KOPT-K1 (cell line): ENCODE results near the gene OLFML2B.
"Not testable (repeated sequence)": the region's sequence is repeated elsewhere in the genome, so short reads cannot be mapped to it uniquely, and the experiment has no call there.

Experiments
- H3K27ac ChIP-seq: fragments of 200-600 bp; sonication (generic); 2 replicates; pipeline ENCODE4 v1.5.1; 2016; ENCODE audit warnings: antibody characterized with exemption, mild to moderate bottlenecking, low read depth, low read length; ENCODE audit not compliant: poor library complexity, severe bottlenecking
- H3K36me3 ChIP-seq: fragments of 200-600 bp; sonication (generic); 2 replicates; pipeline ENCODE4 v1.5.1; 2017; ENCODE audit warnings: antibody characterized with exemption, mild to moderate bottlenecking, low read length, moderate library complexity; ENCODE audit not compliant: insufficient read depth
- H3K9me3 ChIP-seq: fragments of 200-600 bp; sonication (generic); 2 replicates; pipeline ENCODE4 v1.5.1; 2017; ENCODE audit warnings: antibody characterized with exemption, low read length, mild to moderate bottlenecking; ENCODE audit not compliant: insufficient read depth, poor library complexity, severe bottlenecking

The OLFML2B gene

DNA sequence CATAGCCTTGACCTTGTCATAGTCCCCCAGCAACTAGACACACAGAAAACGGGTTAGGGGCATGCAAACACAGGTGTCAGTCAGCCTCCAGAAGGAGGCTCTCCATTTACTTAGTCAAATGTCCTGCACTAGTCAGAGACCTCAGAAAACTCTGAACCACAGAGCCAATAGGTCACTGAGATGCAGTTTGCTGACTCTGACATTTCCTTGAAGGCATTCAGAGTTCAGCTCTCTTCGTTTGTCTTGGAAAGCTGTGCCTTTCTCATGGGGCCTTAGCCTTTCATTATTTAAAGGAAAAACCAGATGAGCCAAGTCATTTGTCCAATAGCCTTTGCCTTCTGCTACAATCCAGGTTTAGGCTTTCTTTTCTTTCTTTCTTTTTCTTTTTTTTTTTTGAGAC lies 3.5 kb downstream of the OLFML2B start:
- Histone ChIP-seq H3K9me3 (no peaks in the 10 kb centered on the region), H3K36me3 (no peaks in the 10 kb centered on the region)

DNA sequence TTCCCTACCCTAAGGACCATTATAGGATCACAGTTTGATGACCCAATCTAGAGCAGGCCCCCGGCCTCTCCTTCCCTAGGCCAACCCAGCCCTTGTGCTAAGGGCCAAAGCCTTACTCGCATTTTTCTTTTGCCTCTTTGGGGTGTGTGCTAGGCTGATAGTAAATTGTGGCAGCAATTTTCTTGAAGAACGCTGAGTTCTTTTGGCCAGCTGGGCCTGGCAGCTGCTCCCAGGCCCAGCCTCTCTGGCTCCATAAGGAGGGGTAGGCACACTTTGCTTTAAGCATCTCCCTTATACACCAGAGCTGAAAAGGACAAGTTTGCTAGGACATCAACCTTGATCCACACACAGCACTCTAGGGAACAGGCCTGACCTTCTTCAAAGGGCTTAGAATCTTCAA lies 4.2 kb downstream of the OLFML2B start:
- Histone ChIP-seq H3K27ac (no peak overlapping the region), H3K9me3 (peaks cover 2% of the 10 kb centered on the region), H3K36me3 (no peaks in the 10 kb centered on the region)

More for the DNA sequence above, 3.5 kb downstream of the OLFML2B start:
- no peak overlapping the region for H3K27ac ChIP-seq

DNA sequence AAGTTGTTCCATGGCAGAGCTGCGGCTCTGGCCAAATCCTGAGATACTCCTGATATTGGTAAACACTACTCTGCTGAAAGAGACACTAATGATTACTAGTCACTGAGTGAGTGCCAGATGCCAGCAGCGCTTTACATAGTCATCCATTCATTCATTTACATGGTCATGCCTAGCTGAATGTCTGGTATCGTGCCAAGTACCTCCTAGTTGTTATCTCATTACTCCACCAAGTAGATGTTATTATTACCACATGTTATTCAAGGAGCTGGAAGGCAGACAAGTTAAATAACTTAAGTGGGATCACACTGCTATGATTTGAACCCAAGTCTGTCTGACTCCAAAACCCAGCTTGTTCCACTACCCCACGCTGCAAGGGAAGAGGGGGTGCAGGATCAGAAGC lies 4.7 kb downstream of the OLFML2B start:
- H3K36me3 ChIP-seq: no peaks in the 10 kb centered on the region
- H3K27ac ChIP-seq: no peak overlapping the region
- peaks cover 6% of the 10 kb centered on the region for H3K9me3 ChIP-seq

GRCh38 chr1:162018418-162018817 lies 5.3 kb downstream of the OLFML2B start:
- peaks cover 8% of the 10 kb centered on the region for H3K9me3 ChIP-seq
- H3K27ac ChIP-seq: no peak overlapping the region
- H3K36me3 ChIP-seq: no peaks in the 10 kb centered on the region

- not testable (repeated sequence) for H3K36me3 ChIP-seq, H3K27ac ChIP-seq
- H3K9me3 ChIP-seq: peaks cover 12% of the 10 kb centered on the region
Observed at GRCh38 chr1:162017791-162018190, 5.9 kb downstream of the OLFML2B start.

- Histone ChIP-seq H3K27ac (no peak overlapping the region), H3K9me3 (peaks cover 12% of the 10 kb centered on the region), H3K36me3 (no peaks in the 10 kb centered on the region)
Observed at GRCh38 chr1:162016631-162017030, 7.0 kb downstream of the OLFML2B start.

DNA sequence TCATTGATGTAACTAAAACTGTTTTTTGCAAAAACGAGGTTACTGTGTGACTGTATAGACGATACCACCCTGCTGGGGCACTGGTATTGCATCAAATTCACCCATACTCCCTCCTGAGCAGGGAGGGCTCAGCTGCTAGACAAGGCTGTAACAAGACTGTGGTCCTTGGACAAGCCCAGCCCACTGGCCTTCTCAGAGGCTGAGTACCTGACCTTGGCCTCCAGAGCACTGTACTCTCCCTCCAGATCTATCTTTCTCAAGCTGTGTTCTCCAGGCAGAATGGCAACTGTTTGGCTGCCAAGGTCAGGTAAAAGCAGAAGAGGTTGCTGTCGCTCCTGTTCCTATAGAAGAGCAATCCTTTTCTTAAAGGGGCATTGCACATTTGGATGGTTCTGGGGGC lies 8.5 kb downstream of the OLFML2B start:
- Histone ChIP-seq H3K36me3 (no peaks in the 10 kb centered on the region), H3K27ac (no peak overlapping the region), H3K9me3 (peaks cover 12% of the 10 kb centered on the region)

DNA sequence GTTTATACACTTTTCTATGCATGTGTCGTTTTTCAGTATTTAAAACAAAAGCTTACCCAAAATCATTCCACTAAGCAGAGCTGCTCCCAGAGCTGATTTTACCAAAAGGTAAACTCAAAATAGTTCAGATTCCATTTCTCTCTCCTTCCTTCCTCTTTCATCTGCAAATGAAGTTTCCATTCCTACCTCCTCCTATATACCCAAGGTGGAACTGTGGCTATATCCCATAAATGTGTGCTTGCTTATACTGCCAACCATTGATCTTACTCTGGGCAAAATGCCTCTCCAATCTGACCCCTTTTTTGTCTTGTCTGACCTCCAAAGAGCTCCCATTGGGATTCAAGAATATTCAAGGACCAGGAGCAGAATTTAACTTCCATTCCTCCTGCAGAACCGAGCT lies 9.5 kb downstream of the OLFML2B start:
- Histone ChIP-seq H3K9me3 (peaks cover 12% of the 10 kb centered on the region), H3K27ac (no peak overlapping the region)

GRCh38 chr1:162013289-162013688 lies 10.4 kb downstream of the OLFML2B start:
- H3K36me3 ChIP-seq: no peaks in the 10 kb centered on the region
- no peak overlapping the region for H3K27ac ChIP-seq
- H3K9me3 ChIP-seq: peaks cover 12% of the 10 kb centered on the region

More for the DNA sequence above, 9.5 kb downstream of the OLFML2B start:
- no peaks in the 10 kb centered on the region for H3K36me3 ChIP-seq

DNA sequence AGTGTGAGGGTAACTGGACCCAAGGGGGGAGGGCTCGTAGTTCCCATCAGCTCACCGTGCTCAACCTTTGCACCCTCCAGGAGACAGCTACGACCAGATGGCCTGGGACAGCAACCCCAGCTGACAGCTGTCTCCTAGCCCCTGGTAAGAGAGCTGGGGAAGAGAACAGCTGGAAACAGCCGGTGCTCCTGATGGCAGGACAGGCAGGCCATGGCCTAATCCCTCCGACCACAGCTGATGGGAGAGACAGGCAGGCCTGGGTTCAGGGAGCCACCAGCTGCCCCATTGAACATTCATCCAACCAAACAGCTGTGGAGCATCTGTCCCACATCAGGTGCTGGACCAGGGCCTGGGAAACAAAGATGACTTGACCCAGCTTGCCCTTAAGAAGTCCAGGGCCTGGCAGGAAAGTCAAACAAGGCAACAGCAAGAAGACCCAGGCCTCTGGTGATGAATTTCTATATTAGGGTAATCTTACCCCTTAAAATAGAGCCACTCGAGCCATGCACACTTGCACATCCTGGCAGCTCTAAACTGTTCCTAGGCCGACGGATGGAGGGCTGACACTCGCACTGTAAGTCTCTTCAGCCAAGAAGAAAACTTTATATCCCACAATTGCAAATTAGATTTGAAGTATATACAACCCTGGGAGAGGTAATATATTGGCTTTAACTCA lies 12.2 kb downstream of the OLFML2B start:
- Histone ChIP-seq H3K36me3 (no peaks in the 10 kb centered on the region), H3K27ac (no peak overlapping the region), H3K9me3 (peaks cover 12% of the 10 kb centered on the region)

- Histone ChIP-seq H3K36me3 (no peaks in the 10 kb centered on the region), H3K9me3 (peaks cover 12% of the 10 kb centered on the region), H3K27ac (no peak overlapping the region)
Observed at GRCh38 chr1:162010175-162010506, 13.5 kb downstream of the OLFML2B start.

DNA sequence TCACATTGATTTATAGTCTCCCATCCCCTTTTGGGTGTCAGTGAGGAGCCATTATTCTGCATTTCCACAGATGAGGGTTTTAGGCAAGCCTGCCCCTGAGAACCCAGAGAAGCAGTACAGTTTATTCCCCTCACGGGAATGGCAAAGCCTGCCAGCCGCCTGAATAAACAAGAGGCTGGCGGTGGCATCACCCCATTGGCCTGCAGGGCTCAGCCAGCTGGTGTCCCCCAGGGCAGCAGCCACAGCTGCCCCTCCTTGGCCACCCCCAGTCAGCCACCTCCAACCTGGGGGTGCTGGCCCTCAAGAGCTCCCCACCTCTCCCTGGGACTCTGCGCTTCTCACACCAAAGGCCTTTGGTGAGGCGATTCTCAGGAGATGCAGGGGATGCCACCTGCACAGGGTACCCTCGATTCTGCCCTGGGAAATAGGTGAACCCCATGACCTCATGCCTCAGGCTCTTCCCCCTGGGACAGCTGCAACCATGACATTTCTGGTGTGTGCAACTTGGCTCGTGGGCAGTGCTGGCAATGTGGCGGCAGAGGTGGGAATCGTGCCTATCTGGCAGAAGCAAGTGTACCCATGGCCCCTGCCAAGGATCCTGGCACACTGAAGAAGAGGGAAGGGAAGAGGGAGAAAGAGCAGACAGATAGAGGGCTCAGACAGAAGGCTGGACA lies 14.0 kb downstream of the OLFML2B start:
- H3K27ac ChIP-seq: no peak overlapping the region
- H3K9me3 ChIP-seq: peaks cover 12% of the 10 kb centered on the region
- H3K36me3 ChIP-seq: no peaks in the 10 kb centered on the region

DNA sequence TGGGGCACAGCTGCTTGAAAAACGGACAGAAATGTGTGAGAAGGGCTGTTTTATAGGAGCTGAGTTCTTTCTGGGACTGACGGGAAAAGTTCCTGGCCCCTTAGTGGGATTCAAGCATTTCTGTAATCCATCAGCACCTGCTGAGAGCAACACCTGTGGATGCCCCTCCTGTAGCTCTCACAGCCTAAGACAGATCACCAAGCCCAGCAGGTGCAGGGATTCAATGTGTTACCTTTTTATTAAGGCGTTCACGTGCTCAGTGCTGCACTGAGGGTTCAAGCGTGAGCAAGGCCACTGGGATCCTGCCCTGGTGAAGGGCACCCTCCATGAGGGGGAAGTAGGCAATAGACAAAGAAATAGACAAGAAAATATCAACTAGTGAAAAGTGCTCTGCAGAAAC lies 14.9 kb downstream of the OLFML2B start:
- Histone ChIP-seq H3K36me3 (no peaks in the 10 kb centered on the region), H3K27ac (no peak overlapping the region), H3K9me3 (peaks cover 7% of the 10 kb centered on the region)

GRCh38 chr1:162007466-162007865 lies 16.2 kb downstream of the OLFML2B start:
- H3K27ac ChIP-seq: no peak overlapping the region
- H3K36me3 ChIP-seq: no peaks in the 10 kb centered on the region
- no peaks in the 10 kb centered on the region for H3K9me3 ChIP-seq

DNA sequence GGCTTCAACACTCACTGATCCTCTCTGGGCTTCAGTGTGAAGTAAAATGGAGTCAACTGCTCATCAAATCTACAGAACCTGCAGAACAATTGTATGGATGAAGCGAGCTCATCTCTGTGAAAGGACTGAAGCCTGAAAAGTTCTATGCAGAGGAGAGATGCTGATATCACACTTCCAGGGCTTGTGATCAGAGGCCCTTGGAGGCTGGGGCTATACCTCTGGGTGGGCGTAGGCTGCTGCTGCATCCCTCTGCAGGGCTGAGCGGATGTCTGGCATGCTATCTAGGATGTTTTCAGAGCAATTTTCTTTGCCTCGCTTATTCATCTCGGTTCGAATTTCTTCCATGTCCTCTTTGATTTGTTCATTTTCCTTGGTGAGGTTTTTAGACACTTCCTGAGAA lies 17.6 kb downstream of the OLFML2B start:
- no peaks in the 10 kb centered on the region for H3K36me3 ChIP-seq
- H3K27ac ChIP-seq: no peak overlapping the region
- H3K9me3 ChIP-seq: no peaks in the 10 kb centered on the region

DNA sequence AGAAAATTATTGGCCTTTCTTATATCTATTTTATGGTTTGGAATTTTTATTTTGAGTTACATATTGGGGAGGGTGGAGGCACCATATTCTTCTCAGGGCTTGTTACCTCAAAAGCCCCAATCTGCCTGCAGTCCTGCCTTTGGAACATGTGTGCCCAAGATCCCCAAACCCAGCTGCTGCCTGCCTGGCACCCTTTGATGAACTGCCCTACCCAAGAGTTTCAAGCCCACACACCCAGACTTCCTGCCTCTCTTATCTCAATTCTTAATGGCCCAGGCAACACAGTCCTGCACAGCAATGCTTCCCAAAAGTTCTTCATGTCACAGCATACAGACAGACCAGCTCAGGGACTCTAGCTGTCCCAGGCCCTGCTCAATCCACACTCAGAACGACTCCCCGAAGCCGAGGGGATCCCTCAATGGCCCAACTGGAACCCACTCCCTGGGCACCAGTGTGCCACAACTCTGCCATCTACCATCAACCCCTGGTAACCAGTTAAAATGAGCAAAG lies 19.2 kb downstream of the OLFML2B start:
- no peaks in the 10 kb centered on the region for H3K9me3 ChIP-seq
- H3K27ac ChIP-seq: no peak overlapping the region
- H3K36me3 ChIP-seq: no peaks in the 10 kb centered on the region
